NCI-H2107 treated with DMSO at 0.1 percent for 48 hours (cell line): ENCODE data around the gene TTF2.
A peak's percentile ranks its signal among the peaks of the same experiment; 100 is the strongest.
"Not testable (repeated sequence)": the region's sequence is repeated elsewhere in the genome, so short reads cannot be mapped to it uniquely, and the experiment has no call there.

Source experiments
- DNase-seq: peaks from one replicate; lab custom pipeline; 2025; ENCODE audit not compliant: unreplicated experiment; lab: John Stamatoyannopoulos, UW

The TTF2 gene

DNA sequence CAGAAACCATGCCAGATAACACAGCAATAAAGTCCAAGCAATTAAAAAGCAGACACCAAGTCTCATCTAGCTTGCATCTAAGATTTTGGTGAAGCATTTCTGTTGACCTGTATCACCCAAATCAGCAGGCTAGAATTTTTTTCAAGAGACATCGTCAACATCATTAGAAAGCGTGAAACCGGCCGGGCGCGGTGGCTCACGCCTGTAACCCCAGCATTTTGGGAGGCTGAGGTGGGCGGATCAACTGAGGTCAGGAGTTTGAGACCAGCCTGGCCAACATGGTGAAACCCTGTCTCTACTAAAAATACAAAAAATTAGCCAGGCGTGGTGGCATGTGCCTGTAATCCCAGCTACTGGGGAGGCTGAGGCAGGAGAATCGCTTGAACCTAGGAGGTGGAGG lies 59.0 kb downstream of the TTF2 start:
- DNase-seq: not testable (repeated sequence)

- no peak for DNase-seq
These were observed 60.9 kb downstream of the TTF2 start for GRCh38 chr1:117120774-117121588.

- peak; percentile 95 for DNase-seq
These were observed 61.6 kb downstream of the TTF2 start, which contains the start of gene TRIM45 for GRCh38 chr1:117121589-117122329. TRIM45 (minus strand) TSS chr1:117121749; CDS start chr1:117121201, 548 bp downstream.

- no peak for DNase-seq
These were observed 62.4 kb downstream of the TTF2 start for GRCh38 chr1:117122330-117123025.

- DNase-seq: no peak
These were observed 63.1 kb downstream of the TTF2 start for GRCh38 chr1:117123274-117123673.

DNA sequence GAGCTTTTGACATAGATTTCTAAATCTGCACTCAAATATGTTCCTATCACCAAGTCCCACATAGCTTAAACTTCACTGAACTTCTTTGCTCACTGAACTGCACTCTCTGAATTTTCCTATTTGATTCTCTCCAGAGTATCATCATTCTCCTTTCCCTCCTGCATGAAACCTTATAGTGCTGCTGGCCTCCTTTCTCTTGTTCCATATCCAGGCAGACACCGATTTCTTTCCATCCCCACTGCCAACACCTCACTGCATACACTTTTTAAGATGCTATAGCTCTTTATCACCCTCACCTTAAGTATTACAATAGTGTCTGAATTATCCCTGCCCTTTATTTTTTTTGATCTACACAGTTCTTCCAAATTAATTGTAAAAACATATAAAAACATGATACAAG lies 64.5 kb downstream of the TTF2 start:
- no peak for DNase-seq

DNA sequence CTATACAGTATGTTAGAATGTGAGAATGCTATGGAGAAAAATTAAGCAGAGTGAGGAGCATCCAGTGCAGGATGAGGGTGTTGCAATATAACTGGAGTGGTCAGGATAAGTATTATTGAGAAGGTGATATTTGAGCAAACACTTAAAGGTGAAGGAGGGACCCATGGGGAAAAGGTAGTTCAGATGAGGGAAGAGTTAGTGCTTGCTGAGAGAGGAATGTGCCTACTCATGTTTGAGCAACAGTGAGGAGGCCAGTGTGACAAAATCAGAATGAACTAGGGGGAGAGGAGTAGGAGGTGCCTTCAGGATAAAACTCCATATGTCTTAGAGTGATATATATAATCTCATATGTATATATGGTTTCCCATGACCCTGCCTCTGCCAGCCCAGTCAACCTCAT lies 67.7 kb downstream of the TTF2 start:
- DNase-seq: no peak

DNA sequence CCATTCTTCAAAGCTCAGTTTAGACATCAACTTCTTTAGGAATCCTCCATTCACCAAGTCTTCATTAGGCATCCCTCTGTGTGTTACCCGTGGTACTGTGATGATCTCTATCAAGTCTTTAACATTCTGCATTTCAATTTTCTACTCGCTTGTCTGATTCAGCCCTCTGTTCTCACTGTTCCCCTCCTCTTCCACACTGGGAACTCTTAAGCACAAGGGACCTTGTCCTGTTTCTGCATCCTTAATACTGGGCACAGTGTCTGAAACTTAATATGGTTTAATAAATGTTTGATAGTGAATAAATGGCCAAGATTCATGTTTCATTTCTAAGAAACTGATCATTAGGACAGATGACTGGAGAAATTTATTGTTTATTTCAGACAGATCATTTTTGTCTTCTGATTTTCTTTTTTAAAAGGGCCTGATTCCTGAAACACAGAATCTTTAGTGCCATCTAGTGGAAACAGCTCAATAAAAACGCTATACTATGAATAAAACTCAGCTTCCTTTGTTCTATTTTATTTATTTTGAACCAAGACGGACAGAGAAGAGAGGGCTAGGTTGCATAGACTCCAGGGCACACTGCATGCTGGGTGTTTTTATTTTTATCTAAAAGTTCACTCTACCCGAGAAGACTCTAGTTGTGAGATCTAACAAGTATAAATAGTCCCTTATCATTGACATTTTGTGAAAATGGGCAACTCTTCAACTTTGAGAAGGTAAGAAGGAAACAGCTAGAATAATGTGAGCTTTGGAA lies 68.4 kb downstream of the TTF2 start:
- DNase-seq: peak; percentile 52

- DNase-seq: no peak
These were observed 70.4 kb downstream of the TTF2 start for GRCh38 chr1:117130526-117130925.

DNA sequence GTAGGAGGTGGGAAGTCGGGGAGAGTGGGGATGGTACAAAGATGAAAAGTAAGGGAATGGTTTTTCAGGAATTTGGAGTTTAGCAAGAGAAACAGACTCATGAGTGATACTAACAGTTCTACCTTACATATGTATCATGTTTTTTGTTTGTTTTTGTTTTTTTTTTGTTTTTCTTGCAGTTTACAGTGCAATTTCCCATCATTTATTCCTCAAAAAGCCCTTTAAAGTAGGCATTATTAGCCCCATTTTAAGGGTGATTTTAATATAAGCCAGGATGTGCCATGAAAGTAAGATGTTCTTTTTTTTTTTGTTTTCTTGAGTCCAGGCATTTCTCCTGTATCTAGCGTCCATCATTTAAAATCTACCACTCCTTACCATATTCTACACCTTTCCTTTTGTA lies 75.2 kb downstream of the TTF2 start:
- DNase-seq: no peak

- DNase-seq: no peak
These were observed 76.6 kb downstream of the TTF2 start for GRCh38 chr1:117136749-117137148.

DNA sequence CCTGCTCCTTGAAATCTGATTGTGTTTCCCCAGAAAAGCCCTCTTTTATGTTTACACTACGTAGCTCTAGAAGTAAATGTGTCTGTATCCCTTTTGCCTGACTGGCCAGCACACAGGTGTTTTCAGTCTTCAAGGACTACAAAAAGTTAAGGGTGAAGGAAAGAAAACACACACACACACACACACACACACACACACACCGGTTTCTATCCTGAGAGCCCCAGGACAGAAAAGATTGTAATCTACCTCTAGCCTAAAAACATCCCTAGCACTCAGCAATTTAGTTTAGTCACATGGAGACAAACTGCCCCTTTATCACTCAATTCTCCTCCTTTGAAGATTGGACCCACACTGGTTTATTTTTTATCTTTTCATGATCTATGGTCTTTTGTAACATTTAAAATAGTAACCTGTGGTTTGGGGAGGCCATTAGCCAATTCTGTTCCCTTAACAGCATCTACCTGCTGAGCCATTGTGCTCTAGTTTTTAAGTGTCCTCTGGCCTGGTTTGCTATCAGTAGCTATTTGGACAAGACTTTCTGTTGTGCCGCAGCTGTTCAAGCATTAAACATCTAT lies 77.2 kb downstream of the TTF2 start:
- DNase-seq: peak; percentile 40

DNA sequence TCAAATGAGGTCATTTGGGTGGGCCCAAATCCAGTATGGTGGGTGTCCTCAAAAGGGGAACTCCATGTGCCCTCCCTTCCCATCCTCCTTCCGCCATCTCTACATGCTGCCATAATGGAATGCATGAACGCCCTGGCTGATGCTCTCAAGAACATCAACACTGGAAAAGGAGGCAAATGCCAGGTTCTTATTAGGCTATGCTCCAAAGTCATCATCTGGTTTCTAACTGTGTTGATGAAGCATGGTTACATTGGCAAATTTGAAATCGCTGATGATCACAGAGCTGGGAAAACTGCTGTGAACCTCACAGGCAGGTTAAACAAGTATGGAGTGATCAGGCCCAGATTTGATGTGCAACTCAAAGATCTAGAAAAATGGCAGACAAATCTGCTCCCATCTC lies 78.0 kb downstream of the TTF2 start:
- DNase-seq: no peak

DNA sequence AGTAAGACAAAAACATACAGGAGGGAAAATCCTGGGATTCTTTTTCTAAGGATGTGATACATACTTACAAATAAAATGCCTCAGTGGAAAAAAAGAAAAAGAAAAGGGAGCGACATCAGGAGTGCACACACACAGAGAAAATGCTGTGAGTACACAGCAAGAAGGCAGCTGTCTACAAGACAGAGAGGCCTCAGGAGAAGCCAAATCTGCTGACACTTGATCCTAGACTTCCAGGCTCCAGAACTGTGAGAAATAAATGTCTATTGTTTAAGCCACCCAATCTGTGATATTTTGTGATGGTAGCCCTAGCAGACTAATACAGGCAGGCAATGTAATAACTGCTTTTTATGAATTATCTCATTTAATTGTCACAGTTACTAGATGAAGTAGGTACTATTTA lies 78.4 kb downstream of the TTF2 start:
- no peak for DNase-seq

- no peak for DNase-seq
These were observed 82.1 kb downstream of the TTF2 start for GRCh38 chr1:117142200-117142599.

GRCh38 chr1:117143172-117143571 lies 83.0 kb downstream of the TTF2 start:
- DNase-seq: no peak

DNA sequence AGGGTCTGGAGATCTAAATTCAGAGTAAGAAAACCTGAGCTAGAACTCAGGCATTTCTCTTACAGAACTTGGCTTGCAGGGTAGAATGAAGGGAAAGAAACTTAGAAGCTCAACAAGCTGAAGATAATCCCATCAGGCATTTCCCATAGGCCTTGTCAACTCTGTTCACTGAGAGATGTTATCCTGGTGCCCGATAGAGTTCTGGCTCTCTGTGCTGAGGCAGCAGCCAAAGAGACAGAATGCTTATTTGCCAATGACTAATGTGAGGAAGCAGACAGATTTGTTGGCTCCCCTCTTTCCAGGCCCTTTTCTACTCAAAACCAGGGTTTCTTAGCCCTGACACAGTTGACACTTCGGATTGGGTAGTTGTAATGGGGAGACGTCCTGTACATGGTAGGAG lies 83.7 kb downstream of the TTF2 start:
- DNase-seq: no peak

GRCh38 chr1:117146072-117146471 lies 85.9 kb downstream of the TTF2 start:
- no peak for DNase-seq

- DNase-seq: no peak
These were observed 86.6 kb downstream of the TTF2 start for GRCh38 chr1:117146575-117147340.

DNA sequence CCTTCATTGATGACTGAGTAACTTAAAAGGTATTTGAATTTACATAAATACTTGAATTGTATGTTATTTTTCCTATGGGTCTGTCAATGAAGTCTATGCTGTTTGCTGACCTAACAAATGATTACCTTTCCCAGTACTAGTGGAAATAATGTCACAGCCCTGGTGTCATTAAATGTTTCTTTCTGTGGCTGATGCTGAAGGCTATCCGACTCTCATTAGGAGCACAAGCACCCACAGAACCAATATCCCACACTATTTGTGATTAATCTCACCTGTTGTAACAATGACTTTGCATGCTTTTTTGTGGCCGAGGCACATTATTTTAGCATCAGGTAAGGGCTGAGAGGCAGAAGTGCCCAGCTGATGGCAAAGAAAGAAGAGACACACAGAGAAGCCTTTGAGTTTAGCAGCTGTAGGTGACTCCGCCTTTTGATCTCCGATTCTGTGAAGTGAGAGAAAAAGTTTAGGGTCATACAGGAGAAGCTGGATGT lies 87.3 kb downstream of the TTF2 start:
- DNase-seq: no peak
